ENCODE results near the gene FADS6.
"Not testable (repeated sequence)": the region's sequence is repeated elsewhere in the genome, so short reads cannot be mapped to it uniquely, and the experiment has no call there.

Gene FADS6

DNA sequence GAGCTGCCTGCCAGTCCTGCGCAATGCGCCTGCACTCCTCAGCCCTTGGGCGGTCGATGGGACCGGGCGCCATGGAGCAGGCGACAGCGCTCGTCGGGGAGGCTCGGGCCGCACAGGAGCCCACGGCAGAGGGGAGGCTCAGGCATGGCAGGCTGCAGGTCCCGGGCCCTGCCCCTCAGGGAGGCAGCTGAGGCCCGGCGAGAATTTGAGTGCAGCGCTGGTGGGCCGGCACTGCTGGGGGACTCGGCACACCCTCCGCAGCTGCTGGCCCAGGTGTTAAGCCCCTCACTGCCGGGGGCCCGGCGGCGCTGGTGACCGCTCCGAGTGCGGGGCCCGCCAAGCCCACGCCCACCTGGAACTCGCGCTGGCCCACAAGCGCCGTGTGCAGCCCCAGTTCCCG lies 13.6 kb upstream of the FADS6 start:
- Histone ChIP-seq H3K9me3 (ENCODE audit: insufficient read depth, low read length) (peaks cover 10% of the 10 kb centered on the region; the same call in 1 of the 2 replicates), H3K9ac (ENCODE audit: insufficient read length, low read depth) (no peak overlapping the region), H3K36me3 (ENCODE audit: insufficient read depth, insufficient read length, low read length) (no peaks in the 10 kb centered on the region), H3K4me1 (ENCODE audit: insufficient read depth, insufficient read length) (peaks cover 7% of the 10 kb centered on the region), H3K4me3 (ENCODE audit: insufficient read length, low read depth) (no peak overlapping the region), H3K27me3 (ENCODE audit: insufficient read depth, insufficient read length) (no peaks in the 10 kb centered on the region)
- DNase-seq (ENCODE audit: low read depth, low spot score): no peak
- TF ChIP-seq SUZ12 (IDR thresholded peaks at IDR 0.05; ENCODE audit: extremely low read depth, insufficient read depth, insufficient read length) (no peak), ZNF274 (IDR thresholded peaks at IDR 0.05; ENCODE audit: low read depth, low read length) (no peak), YY1 (IDR thresholded peaks at IDR 0.05; ENCODE audit: insufficient read depth, insufficient read length) (no peak)

DNA sequence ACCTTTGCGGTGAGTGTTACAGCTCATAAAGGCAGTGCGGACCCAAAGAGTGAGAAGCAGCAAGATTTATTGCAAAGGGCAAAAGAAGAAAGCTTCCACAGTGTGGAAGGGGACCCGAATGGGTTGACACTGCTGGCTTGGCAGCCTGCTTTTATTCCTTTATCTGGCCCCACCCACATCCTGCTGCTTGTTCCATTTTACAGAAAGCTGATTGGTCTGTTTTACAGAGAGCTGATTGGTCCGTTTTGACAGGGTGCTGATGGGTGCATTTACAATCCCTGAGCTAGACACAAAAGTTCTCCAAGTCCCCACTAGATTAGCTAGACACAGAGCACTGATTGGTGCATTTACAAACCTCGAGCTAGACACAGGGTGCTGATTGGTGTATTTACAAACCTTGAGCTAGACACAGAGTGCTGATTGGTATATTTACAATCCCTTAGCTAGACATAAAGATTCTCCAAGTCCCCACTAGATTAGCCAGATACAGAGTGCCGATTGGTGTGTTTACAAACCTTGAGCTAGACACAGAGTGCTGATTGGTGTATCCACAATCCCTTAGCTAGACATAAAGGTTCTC lies 12.9 kb upstream of the FADS6 start:
- H3K9me3 ChIP-seq (ENCODE audit: insufficient read depth, low read length); H3K4me3 ChIP-seq (ENCODE audit: insufficient read length, low read depth); H3K27me3 ChIP-seq (ENCODE audit: insufficient read depth, insufficient read length); DNase-seq (ENCODE audit: low read depth, low spot score); H3K36me3 ChIP-seq (ENCODE audit: insufficient read depth, insufficient read length, low read length); H3K4me1 ChIP-seq (ENCODE audit: insufficient read depth, insufficient read length); H3K9ac ChIP-seq (ENCODE audit: insufficient read length, low read depth): not testable (repeated sequence)

GRCh38 chr17:74904687-74905409 lies 11.4 kb upstream of the FADS6 start:
- H3K9me3 ChIP-seq (ENCODE audit: insufficient read depth, low read length): peaks cover 10% of the 10 kb centered on the region; the same call in 1 of the 2 replicates
- no peak overlapping the region for H3K9ac ChIP-seq (ENCODE audit: insufficient read length, low read depth)
- H3K4me1 ChIP-seq (ENCODE audit: insufficient read depth, insufficient read length): peaks cover 7% of the 10 kb centered on the region
- H3K36me3 ChIP-seq (ENCODE audit: insufficient read depth, insufficient read length, low read length): no peaks in the 10 kb centered on the region
- H3K4me3 ChIP-seq (ENCODE audit: insufficient read length, low read depth): no peak overlapping the region
- no peak for TF ChIP-seq YY1 (IDR thresholded peaks at IDR 0.05; ENCODE audit: insufficient read depth, insufficient read length)
- no peak for TF ChIP-seq SUZ12 (IDR thresholded peaks at IDR 0.05; ENCODE audit: extremely low read depth, insufficient read depth, insufficient read length)
- no peak for TF ChIP-seq ZNF274 (IDR thresholded peaks at IDR 0.05; ENCODE audit: low read depth, low read length)
- no peak for DNase-seq (ENCODE audit: low read depth, low spot score)
- H3K27me3 ChIP-seq (ENCODE audit: insufficient read depth, insufficient read length): no peaks in the 10 kb centered on the region

- DNase-seq (ENCODE audit: low read depth, low spot score): no peak
- H3K4me1 ChIP-seq (ENCODE audit: insufficient read depth, insufficient read length): peaks cover 7% of the 10 kb centered on the region
- TF ChIP-seq SUZ12 (IDR thresholded peaks at IDR 0.05; ENCODE audit: extremely low read depth, insufficient read depth, insufficient read length) (no peak), YY1 (IDR thresholded peaks at IDR 0.05; ENCODE audit: insufficient read depth, insufficient read length) (no peak), ZNF274 (IDR thresholded peaks at IDR 0.05; ENCODE audit: low read depth, low read length) (no peak)
- no peak overlapping the region for H3K4me3 ChIP-seq (ENCODE audit: insufficient read length, low read depth)
- H3K36me3 ChIP-seq (ENCODE audit: insufficient read depth, insufficient read length, low read length): no peaks in the 10 kb centered on the region
- peaks cover 10% of the 10 kb centered on the region; the same call in 1 of the 2 replicates for H3K9me3 ChIP-seq (ENCODE audit: insufficient read depth, low read length)
- no peaks in the 10 kb centered on the region for H3K27me3 ChIP-seq (ENCODE audit: insufficient read depth, insufficient read length)
- no peak overlapping the region for H3K9ac ChIP-seq (ENCODE audit: insufficient read length, low read depth)
Observed at GRCh38 chr17:74903671-74904070, 10.2 kb upstream of the FADS6 start.

DNA sequence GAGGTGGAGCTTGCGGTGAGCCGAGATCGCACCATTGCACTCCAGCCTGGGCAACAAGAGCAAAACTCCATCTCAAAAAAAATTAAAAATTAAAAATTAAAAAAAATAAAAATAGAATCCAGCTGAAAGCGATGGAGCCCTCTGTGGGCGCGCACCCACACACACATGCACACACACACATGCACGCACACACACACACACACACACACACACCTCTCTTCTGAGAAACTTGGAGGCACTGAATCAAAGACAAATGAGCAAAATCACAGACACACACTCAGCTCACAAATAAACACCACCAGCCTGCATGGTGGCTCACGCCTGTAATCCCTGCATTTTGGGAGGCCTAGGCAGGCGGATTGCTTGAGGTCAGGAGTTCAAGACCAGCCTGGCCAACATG lies 9.6 kb upstream of the FADS6 start:
- Histone ChIP-seq H3K9ac (ENCODE audit: insufficient read length, low read depth) (no peak overlapping the region), H3K4me1 (ENCODE audit: insufficient read depth, insufficient read length) (peaks cover 7% of the 10 kb centered on the region), H3K36me3 (ENCODE audit: insufficient read depth, insufficient read length, low read length) (no peaks in the 10 kb centered on the region), H3K4me3 (ENCODE audit: insufficient read length, low read depth) (no peak overlapping the region), H3K9me3 (ENCODE audit: insufficient read depth, low read length) (peaks cover 10% of the 10 kb centered on the region; the same call in 1 of the 2 replicates), H3K27me3 (ENCODE audit: insufficient read depth, insufficient read length) (no peaks in the 10 kb centered on the region)
- DNase-seq (ENCODE audit: low read depth, low spot score): no peak
- no peak for TF ChIP-seq SUZ12 (IDR thresholded peaks at IDR 0.05; ENCODE audit: extremely low read depth, insufficient read depth, insufficient read length)
- no peak for TF ChIP-seq YY1 (IDR thresholded peaks at IDR 0.05; ENCODE audit: insufficient read depth, insufficient read length)
- TF ChIP-seq ZNF274 (IDR thresholded peaks at IDR 0.05; ENCODE audit: low read depth, low read length): no peak

DNA sequence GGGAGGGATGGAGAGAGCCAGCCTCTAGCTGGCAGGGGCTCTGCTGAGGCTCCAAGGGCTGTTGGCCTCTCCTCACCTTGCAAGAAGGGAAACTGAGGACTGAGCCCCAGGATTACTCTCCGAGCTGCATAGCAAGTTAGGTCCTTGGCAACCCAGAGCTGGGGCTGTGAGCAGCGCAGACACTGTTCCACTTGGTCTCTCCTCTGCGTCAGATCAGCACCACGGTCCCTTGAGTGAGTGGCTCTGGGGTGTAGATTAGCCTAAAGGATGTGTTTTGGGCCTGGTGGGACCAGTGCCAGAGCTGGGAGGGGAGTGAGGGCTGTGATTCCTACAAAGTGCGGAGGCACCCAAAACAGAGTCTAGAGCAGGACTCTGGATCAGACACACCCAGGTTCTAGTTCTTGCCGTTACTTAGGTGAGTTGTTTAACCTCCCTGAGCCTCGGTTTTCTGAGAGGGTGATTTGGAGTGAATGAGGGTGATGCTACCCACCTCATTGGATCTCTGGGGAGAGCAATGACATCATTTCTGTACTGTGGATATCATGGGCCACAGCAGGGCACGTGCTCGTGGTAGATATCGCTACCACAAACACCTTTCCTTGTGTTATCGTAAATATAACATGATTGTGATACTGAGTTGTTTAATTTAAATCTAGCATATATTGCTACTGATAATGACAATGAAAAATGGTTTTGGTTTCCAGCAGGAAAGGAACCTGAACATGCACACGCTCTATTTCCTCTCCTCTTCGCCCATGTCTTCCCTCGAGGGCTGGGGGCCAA lies 8.1 kb upstream of the FADS6 start:
- no peak overlapping the region for H3K4me3 ChIP-seq (ENCODE audit: insufficient read length, low read depth)
- peaks cover 3% of the 10 kb centered on the region for H3K27me3 ChIP-seq (ENCODE audit: insufficient read depth, insufficient read length)
- no peak overlapping the region for H3K9ac ChIP-seq (ENCODE audit: insufficient read length, low read depth)
- H3K4me1 ChIP-seq (ENCODE audit: insufficient read depth, insufficient read length): peaks cover 7% of the 10 kb centered on the region
- no peak for TF ChIP-seq ZNF274 (IDR thresholded peaks at IDR 0.05; ENCODE audit: low read depth, low read length)
- H3K36me3 ChIP-seq (ENCODE audit: insufficient read depth, insufficient read length, low read length): no peaks in the 10 kb centered on the region
- DNase-seq (ENCODE audit: low read depth, low spot score): no peak
- H3K9me3 ChIP-seq (ENCODE audit: insufficient read depth, low read length): no peaks in the 10 kb centered on the region

GRCh38 chr17:74900208-74900607 lies 6.8 kb upstream of the FADS6 start:
- Histone ChIP-seq H3K36me3 (ENCODE audit: insufficient read depth, insufficient read length, low read length) (no peaks in the 10 kb centered on the region), H3K4me1 (ENCODE audit: insufficient read depth, insufficient read length) (peaks cover 7% of the 10 kb centered on the region), H3K4me3 (ENCODE audit: insufficient read length, low read depth) (no peak overlapping the region), H3K9ac (ENCODE audit: insufficient read length, low read depth) (no peak overlapping the region), H3K9me3 (ENCODE audit: insufficient read depth, low read length) (no peaks in the 10 kb centered on the region), H3K27me3 (ENCODE audit: insufficient read depth, insufficient read length) (peaks cover 16% of the 10 kb centered on the region)
- DNase-seq (ENCODE audit: low read depth, low spot score): no peak
- TF ChIP-seq YY1 (IDR thresholded peaks at IDR 0.05; ENCODE audit: insufficient read depth, insufficient read length) (no peak), SUZ12 (IDR thresholded peaks at IDR 0.05; ENCODE audit: extremely low read depth, insufficient read depth, insufficient read length) (no peak), ZNF274 (IDR thresholded peaks at IDR 0.05; ENCODE audit: low read depth, low read length) (no peak)
